ENCODE results near the gene TCEAL4. TPM values are rescaled to one million over a fixed set of nuclear protein-coding genes. Genes with fewer than 3 reads are reported as not detected.

Gene TCEAL4
- total RNA-seq, 1 donor from 2014 or later = 72.3 TPM

DNA sequence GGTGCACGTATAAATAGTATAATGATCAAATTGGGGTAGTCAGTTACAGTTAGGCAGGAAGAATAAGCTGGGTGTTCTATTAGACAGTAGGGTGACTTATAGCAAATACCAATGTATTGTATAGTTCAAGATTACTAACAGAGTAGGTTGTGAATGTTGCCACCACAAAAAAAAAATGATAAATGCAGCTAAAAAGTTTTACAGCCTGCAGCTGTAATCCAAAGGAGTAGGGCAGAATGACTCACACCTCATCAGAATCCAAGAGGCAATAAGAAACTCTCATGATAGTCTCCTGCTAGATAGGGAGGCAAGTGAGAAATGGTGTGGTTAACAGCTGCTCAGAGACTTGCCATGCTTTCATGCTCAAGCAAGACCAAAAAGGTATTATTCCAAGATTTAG lies 19.6 kb upstream of the TCEAL4 start:
- H3K27ac Mint-ChIP-seq = no peak overlapping the region
- H3K4me1 Mint-ChIP-seq (ENCODE audit: low read depth) = no peaks in the 10 kb centered on the region
- DNase-seq (ENCODE audit: low spot score, unreplicated experiment) = no peak
- TF ChIP-seq, protein P1, sequence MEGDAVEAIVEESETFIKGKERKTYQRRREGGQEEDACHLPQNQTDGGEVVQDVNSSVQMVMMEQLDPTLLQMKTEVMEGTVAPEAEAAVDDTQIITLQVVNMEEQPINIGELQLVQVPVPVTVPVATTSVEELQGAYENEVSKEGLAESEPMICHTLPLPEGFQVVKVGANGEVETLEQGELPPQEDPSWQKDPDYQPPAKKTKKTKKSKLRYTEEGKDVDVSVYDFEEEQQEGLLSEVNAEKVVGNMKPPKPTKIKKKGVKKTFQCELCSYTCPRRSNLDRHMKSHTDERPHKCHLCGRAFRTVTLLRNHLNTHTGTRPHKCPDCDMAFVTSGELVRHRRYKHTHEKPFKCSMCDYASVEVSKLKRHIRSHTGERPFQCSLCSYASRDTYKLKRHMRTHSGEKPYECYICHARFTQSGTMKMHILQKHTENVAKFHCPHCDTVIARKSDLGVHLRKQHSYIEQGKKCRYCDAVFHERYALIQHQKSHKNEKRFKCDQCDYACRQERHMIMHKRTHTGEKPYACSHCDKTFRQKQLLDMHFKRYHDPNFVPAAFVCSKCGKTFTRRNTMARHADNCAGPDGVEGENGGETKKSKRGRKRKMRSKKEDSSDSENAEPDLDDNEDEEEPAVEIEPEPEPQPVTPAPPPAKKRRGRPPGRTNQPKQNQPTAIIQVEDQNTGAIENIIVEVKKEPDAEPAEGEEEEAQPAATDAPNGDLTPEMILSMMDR (IDR thresholded peaks at IDR 0.05; ENCODE audit: unreplicated experiment) = no peak
- no peak overlapping the region for H3K4me3 Mint-ChIP-seq (ENCODE audit: low read depth)
- no peaks in the 10 kb centered on the region for H3K9me3 Mint-ChIP-seq (ENCODE audit: low read depth)
- no peaks in the 10 kb centered on the region for H3K36me3 Mint-ChIP-seq (ENCODE audit: insufficient read depth)
- H3K27me3 Mint-ChIP-seq = no peaks in the 10 kb centered on the region

DNA sequence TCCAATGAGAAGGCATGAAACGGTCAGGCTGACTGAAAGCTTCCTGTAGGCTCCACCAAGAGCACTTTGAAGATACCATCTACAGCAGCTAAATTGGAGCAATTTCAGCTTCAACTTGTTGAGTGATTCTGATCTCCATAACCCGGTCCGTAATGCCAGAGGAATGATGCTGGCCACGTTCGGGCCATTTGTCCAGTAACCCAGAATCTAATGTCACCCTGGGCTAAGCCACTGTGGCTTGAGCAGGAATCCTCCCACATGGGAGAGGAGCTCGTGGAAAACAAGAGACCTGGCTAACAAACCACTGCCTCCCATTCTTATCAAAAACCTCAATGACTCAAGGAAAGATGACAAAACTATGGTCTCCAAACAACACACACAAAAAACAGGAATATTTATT lies 14.2 kb upstream of the TCEAL4 start:
- H3K4me1 Mint-ChIP-seq (ENCODE audit: low read depth) = no peaks in the 10 kb centered on the region
- H3K27ac Mint-ChIP-seq = no peak overlapping the region
- H3K9me3 Mint-ChIP-seq (ENCODE audit: low read depth) = no peaks in the 10 kb centered on the region
- no peak for DNase-seq (ENCODE audit: low spot score, unreplicated experiment)
- no peak overlapping the region for H3K4me3 Mint-ChIP-seq (ENCODE audit: low read depth)
- no peaks in the 10 kb centered on the region for H3K27me3 Mint-ChIP-seq
- H3K36me3 Mint-ChIP-seq (ENCODE audit: insufficient read depth) = no peaks in the 10 kb centered on the region
- TF ChIP-seq, protein P1 (IDR thresholded peaks at IDR 0.05; ENCODE audit: unreplicated experiment) = no peak

DNA sequence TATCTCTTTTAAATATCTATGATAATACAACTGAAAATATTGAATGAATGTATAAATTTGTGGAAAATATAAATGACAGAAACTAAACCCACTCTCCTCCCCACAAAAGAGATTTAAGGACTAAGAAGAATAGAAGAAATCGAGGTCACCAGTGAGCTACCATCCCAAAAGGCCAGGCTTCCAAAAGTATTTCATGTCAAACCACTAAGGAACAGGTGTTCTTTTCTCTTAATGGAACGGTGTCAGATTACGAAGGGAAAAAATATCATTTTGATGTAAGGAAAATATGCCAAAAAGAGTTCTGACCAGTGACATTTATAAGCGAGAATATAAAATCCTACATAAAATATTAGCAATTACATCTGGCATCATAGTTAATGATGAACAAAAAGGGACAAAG lies 13.6 kb upstream of the TCEAL4 start:
- Mint-ChIP-seq H3K27me3 (no peaks in the 10 kb centered on the region), H3K4me1 (ENCODE audit: low read depth) (no peaks in the 10 kb centered on the region), H3K4me3 (ENCODE audit: low read depth) (no peak overlapping the region), H3K9me3 (ENCODE audit: low read depth) (no peaks in the 10 kb centered on the region), H3K36me3 (ENCODE audit: insufficient read depth) (no peaks in the 10 kb centered on the region), H3K27ac (no peak overlapping the region)
- TF ChIP-seq, protein P1 (IDR thresholded peaks at IDR 0.05; ENCODE audit: unreplicated experiment) = no peak
- no peak for DNase-seq (ENCODE audit: low spot score, unreplicated experiment)

DNA sequence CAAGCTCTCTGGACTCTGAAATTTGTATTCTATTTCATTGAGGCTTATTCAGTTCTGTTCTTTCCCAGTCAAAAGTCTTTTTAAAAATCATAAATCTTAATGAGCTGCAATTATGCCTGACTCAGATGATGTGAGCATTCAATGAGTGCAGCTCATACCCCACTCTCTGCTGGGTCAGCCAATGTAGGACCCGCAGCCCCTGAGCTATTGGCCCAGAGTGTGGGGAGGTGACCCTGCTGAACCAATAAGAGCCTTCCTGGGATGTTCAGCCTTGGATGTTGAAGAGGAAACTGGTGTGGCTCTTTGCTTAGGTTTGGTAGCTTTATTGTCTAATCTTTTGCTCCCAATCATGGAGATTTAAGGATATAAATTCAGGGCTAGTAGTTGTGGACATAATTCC lies 12.1 kb upstream of the TCEAL4 start:
- H3K27me3 Mint-ChIP-seq = no peaks in the 10 kb centered on the region
- H3K4me3 Mint-ChIP-seq (ENCODE audit: low read depth) = no peak overlapping the region
- H3K36me3 Mint-ChIP-seq (ENCODE audit: insufficient read depth) = no peaks in the 10 kb centered on the region

DNA sequence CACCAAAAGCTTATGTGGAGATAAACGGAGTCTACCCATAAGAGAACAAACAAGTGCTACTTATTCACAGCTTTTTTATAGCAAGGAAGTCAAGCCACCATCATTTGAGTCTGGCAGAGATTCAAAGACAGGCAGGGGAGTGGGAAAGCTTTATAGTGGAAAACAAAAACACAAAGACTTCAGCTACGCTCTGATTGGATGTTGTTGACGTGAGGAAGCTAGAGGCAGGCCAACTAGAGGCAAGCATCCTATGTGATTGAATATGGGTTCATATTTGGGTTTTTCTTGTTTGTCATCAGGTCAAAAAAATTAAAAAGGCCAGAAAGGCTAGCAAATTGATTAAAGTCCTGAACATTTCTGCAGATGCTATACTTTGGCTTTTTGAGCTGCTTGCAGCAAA lies 719 bp upstream of the TCEAL4 start:
- H3K27ac Mint-ChIP-seq = no peak overlapping the region
- TF ChIP-seq, protein P1 (IDR thresholded peaks at IDR 0.05; ENCODE audit: unreplicated experiment) = no peak
- no peak for DNase-seq (ENCODE audit: low spot score, unreplicated experiment)
- peak overlapping the region; percentile 92 for H3K4me3 Mint-ChIP-seq (ENCODE audit: low read depth)
- peaks cover 14% of the 10 kb centered on the region for H3K9me3 Mint-ChIP-seq (ENCODE audit: low read depth)
- peaks cover 5% of the 10 kb centered on the region for H3K4me1 Mint-ChIP-seq (ENCODE audit: low read depth)
- H3K27me3 Mint-ChIP-seq = no peaks in the 10 kb centered on the region
- peaks cover 5% of the 10 kb centered on the region for H3K36me3 Mint-ChIP-seq (ENCODE audit: insufficient read depth)

More for the DNA sequence above, 12.1 kb upstream of the TCEAL4 start:
- TF ChIP-seq, protein P1 (IDR thresholded peaks at IDR 0.05; ENCODE audit: unreplicated experiment) = no peak
- no peaks in the 10 kb centered on the region for H3K4me1 Mint-ChIP-seq (ENCODE audit: low read depth)
- H3K27ac Mint-ChIP-seq = no peak overlapping the region
- DNase-seq (ENCODE audit: low spot score, unreplicated experiment) = no peak
- no peaks in the 10 kb centered on the region for H3K9me3 Mint-ChIP-seq (ENCODE audit: low read depth)
